Neural crest cell (in vitro differentiated cells): ENCODE data around the gene TLK1. TPM values are rescaled to one million over a fixed set of nuclear protein-coding genes. Genes with fewer than 3 reads are reported as not detected.

Experiments
- DNase-seq: peaks from one replicate; pipeline ENCODE4 v3.0.0; 2021; ENCODE audit warnings: low read depth, mixed read lengths, low spot score
- H3K27ac Mint-ChIP-seq: one replicate; pipeline ENCODE4 v1.8.0; 2021; ENCODE audit warnings: mild to moderate bottlenecking, mixed read lengths; ENCODE audit not compliant: unreplicated experiment
- H3K27me3 Mint-ChIP-seq: 2 replicates; pipeline ENCODE4 v1.8.0; 2021; ENCODE audit warnings: low read depth, mild to moderate bottlenecking, mixed read lengths
- H3K36me3 Mint-ChIP-seq: 2 replicates; pipeline ENCODE4 v1.8.0; 2021; ENCODE audit warnings: low read depth, mild to moderate bottlenecking, mixed read lengths
- H3K4me1 Mint-ChIP-seq: 2 replicates; pipeline ENCODE4 v1.8.0; 2021; ENCODE audit warnings: mixed read lengths
- H3K4me3 Mint-ChIP-seq: one replicate; pipeline ENCODE4 v1.8.0; 2021; ENCODE audit warnings: mild to moderate bottlenecking, mixed read lengths
- H3K9me3 Mint-ChIP-seq: 2 replicates; pipeline ENCODE4 v1.8.0; 2021; ENCODE audit warnings: mixed read lengths
- CTCF ChIP-seq: fragments of 200-600 bp; sonication (generic); conservative IDR thresholded peaks from 2 replicates; pipeline ENCODE4 v1.5.0; 2021; ENCODE audit warnings: antibody characterized with exemption, mild to moderate bottlenecking
- total RNA-seq: library from RNA; stranded (reverse); gene quantifications from 2 replicates; pipeline ENCODE4 v1.2.1, GENCODE V29; 2021

TLK1 gene
- total RNA-seq, 1 donor from 2014 or later: 65.5 TPM

- no peak for TF ChIP-seq CTCF
- Mint-ChIP-seq H3K4me3 (no peak overlapping the region), H3K9me3 (no peaks in the 10 kb centered on the region), H3K27me3 (no peaks in the 10 kb centered on the region), H3K4me1 (no peaks in the 10 kb centered on the region), H3K27ac (no peak overlapping the region), H3K36me3 (peaks cover 17% of the 10 kb centered on the region)
- DNase-seq: no peak
These were observed 164.4 kb downstream of the TLK1 start for GRCh38 chr2:170996316-170996715.

GRCh38 chr2:170991398-170992182, 169.1 kb downstream of the TLK1 start:
- peaks cover 14% of the 10 kb centered on the region for H3K36me3 Mint-ChIP-seq
- no peaks in the 10 kb centered on the region for H3K27me3 Mint-ChIP-seq
- no peak overlapping the region for H3K4me3 Mint-ChIP-seq
- H3K27ac Mint-ChIP-seq: no peak overlapping the region
- no peaks in the 10 kb centered on the region for H3K4me1 Mint-ChIP-seq
- no peak for TF ChIP-seq CTCF
- no peak for DNase-seq
- H3K9me3 Mint-ChIP-seq: no peaks in the 10 kb centered on the region

- Mint-ChIP-seq H3K4me1 (no peaks in the 10 kb centered on the region), H3K9me3 (no peaks in the 10 kb centered on the region), H3K27me3 (peaks cover 7% of the 10 kb centered on the region), H3K4me3 (no peak overlapping the region), H3K36me3 (peaks cover 7% of the 10 kb centered on the region), H3K27ac (no peak overlapping the region)
- no peak for TF ChIP-seq CTCF
- DNase-seq: no peak
These were observed 174.0 kb downstream of the TLK1 start for GRCh38 chr2:170986566-170987258.

- peaks cover 13% of the 10 kb centered on the region for H3K27me3 Mint-ChIP-seq
- TF ChIP-seq CTCF: no peak
- H3K36me3 Mint-ChIP-seq: peaks cover 4% of the 10 kb centered on the region
- H3K9me3 Mint-ChIP-seq: no peaks in the 10 kb centered on the region
- DNase-seq: no peak
- no peak overlapping the region for H3K4me3 Mint-ChIP-seq
- no peaks in the 10 kb centered on the region for H3K4me1 Mint-ChIP-seq
- H3K27ac Mint-ChIP-seq: no peak overlapping the region
These were observed 175.3 kb downstream of the TLK1 start for GRCh38 chr2:170985407-170985806.

- H3K4me3 Mint-ChIP-seq: no peak overlapping the region
- H3K36me3 Mint-ChIP-seq: peaks cover 4% of the 10 kb centered on the region
- H3K4me1 Mint-ChIP-seq: no peaks in the 10 kb centered on the region
- peaks cover 13% of the 10 kb centered on the region for H3K27me3 Mint-ChIP-seq
- no peak for TF ChIP-seq CTCF
- no peaks in the 10 kb centered on the region for H3K9me3 Mint-ChIP-seq
- DNase-seq: no peak
- no peak overlapping the region for H3K27ac Mint-ChIP-seq
These were observed 176.6 kb downstream of the TLK1 start for GRCh38 chr2:170984079-170984478.
